NCI-H2196 treated with DMSO at 0.1 percent for 48 hours (cell line): ENCODE results near the gene TP53TG3C.
"Not testable (repeated sequence)": the region's sequence is repeated elsewhere in the genome, so short reads cannot be mapped to it uniquely, and the experiment has no call there.

Experiments
- DNase-seq: peaks from one replicate; lab custom pipeline; 2025; ENCODE audit not compliant: unreplicated experiment; lab: John Stamatoyannopoulos, UW

Gene TP53TG3C

GRCh38 chr16:33193926-33194325, at the start of gene TP53TG3C:
TP53TG3C (plus strand) TSS chr16:33194226; CDS start chr16:33194294, 68 bp downstream.
- not testable (repeated sequence) for DNase-seq
